H1 (cell line): Measurements from ENCODE around the gene GRPR. TPM values are rescaled to one million over a fixed set of nuclear protein-coding genes. Genes with fewer than 3 reads are reported as not detected.

Experiments
- CHD1 ChIP-seq: IDR thresholded peaks from 2 replicates; pipeline ENCODE4 v1.6.1; 2012; ENCODE audit warnings: low read depth, low read length, improper control_type of control experiment
- EGR1 ChIP-seq: IDR thresholded peaks from 2 replicates; pipeline ENCODE4 v1.6.1; 2011; ENCODE audit warnings: low read depth, low read length, borderline replicate concordance
- KDM4A ChIP-seq: IDR thresholded peaks from one replicate; pipeline ENCODE4 v1.7.1; 2012; ENCODE audit warnings: low read depth, mild to moderate bottlenecking, moderate library complexity, low read length, inconsistent platforms; ENCODE audit not compliant: severe bottlenecking
- POLR2A ChIP-seq, 2 experiments: IDR thresholded peaks; 1 replicate in 1 of 2; 2 replicates in 1 of 2; pipeline ENCODE4 v1.6.1; 2011; ENCODE audit warnings: low read depth in 2 of 2, low read length in 2 of 2, mild to moderate bottlenecking in 2 of 2; ENCODE audit errors: control extremely low read depth in 1 of 2
- polyA plus RNA-seq, 7 experiments: library from polyadenylated mRNA; depleted of rRNA in 3 of 7; stranded (reverse) in 5 of 7; unstranded in 2 of 7; fragments of >200 nt in 5 of 7; fragments of 200-250 nt in 2 of 7; gene quantifications; 1 replicate in 5 of 7; 2 replicates in 1 of 7; 4 replicates in 1 of 7; pipeline versions ENCODE4 v1.2.1 to v1.2.3, GENCODE V29; 2011 to 2013; ENCODE audit warnings: missing spikeins in 2 of 7, mixed read lengths in 2 of 7
- total RNA-seq: library from RNA; stranded (reverse); fragmentation: NEBNext Ultra II Directional; extraction: Animal tissue kit (Norgen Biotek cat#: 25700); gene quantifications from 2 replicates; pipeline ENCODE4 v1.2.1, GENCODE V29; 2021
- TF ChIP-seq, protein P1 (sequence below): fragments of 300-600 bp; sonication (generic); IDR thresholded peaks from 2 replicates; pipeline ENCODE4 v1.7.1; 2012; ENCODE audit warnings: low read length, moderate library complexity, mild to moderate bottlenecking, inconsistent platforms; ENCODE audit not compliant: insufficient replicate concordance

Gene GRPR
- total and polyA plus RNA-seq, 2 of the 8 experiments (the other 6 are each of a cell fraction or from before 2014, with no cell fraction given), result 18.6 to 78.4 TPM

DNA sequence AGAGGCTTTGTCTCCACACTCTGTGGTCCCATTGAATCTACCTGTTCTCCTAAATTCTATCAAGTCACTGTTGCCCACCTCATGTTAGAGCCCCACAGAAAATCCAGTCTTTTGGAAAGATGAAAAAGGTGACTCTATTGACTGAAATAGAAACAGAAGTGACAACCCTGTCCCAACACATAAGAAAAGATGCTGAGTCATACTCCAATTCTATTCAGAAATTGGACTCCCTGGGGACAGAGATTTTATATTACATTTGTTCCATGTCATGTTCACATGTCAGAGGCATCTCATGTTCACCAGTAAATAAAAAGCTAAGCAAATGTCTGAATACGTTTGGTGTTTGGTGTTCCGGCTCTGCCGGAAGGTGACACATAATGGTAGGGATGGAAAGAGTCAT lies 2.9 kb upstream of the GRPR start (continued):
- no peak for TF ChIP-seq EGR1
- TF ChIP-seq, protein P1, sequence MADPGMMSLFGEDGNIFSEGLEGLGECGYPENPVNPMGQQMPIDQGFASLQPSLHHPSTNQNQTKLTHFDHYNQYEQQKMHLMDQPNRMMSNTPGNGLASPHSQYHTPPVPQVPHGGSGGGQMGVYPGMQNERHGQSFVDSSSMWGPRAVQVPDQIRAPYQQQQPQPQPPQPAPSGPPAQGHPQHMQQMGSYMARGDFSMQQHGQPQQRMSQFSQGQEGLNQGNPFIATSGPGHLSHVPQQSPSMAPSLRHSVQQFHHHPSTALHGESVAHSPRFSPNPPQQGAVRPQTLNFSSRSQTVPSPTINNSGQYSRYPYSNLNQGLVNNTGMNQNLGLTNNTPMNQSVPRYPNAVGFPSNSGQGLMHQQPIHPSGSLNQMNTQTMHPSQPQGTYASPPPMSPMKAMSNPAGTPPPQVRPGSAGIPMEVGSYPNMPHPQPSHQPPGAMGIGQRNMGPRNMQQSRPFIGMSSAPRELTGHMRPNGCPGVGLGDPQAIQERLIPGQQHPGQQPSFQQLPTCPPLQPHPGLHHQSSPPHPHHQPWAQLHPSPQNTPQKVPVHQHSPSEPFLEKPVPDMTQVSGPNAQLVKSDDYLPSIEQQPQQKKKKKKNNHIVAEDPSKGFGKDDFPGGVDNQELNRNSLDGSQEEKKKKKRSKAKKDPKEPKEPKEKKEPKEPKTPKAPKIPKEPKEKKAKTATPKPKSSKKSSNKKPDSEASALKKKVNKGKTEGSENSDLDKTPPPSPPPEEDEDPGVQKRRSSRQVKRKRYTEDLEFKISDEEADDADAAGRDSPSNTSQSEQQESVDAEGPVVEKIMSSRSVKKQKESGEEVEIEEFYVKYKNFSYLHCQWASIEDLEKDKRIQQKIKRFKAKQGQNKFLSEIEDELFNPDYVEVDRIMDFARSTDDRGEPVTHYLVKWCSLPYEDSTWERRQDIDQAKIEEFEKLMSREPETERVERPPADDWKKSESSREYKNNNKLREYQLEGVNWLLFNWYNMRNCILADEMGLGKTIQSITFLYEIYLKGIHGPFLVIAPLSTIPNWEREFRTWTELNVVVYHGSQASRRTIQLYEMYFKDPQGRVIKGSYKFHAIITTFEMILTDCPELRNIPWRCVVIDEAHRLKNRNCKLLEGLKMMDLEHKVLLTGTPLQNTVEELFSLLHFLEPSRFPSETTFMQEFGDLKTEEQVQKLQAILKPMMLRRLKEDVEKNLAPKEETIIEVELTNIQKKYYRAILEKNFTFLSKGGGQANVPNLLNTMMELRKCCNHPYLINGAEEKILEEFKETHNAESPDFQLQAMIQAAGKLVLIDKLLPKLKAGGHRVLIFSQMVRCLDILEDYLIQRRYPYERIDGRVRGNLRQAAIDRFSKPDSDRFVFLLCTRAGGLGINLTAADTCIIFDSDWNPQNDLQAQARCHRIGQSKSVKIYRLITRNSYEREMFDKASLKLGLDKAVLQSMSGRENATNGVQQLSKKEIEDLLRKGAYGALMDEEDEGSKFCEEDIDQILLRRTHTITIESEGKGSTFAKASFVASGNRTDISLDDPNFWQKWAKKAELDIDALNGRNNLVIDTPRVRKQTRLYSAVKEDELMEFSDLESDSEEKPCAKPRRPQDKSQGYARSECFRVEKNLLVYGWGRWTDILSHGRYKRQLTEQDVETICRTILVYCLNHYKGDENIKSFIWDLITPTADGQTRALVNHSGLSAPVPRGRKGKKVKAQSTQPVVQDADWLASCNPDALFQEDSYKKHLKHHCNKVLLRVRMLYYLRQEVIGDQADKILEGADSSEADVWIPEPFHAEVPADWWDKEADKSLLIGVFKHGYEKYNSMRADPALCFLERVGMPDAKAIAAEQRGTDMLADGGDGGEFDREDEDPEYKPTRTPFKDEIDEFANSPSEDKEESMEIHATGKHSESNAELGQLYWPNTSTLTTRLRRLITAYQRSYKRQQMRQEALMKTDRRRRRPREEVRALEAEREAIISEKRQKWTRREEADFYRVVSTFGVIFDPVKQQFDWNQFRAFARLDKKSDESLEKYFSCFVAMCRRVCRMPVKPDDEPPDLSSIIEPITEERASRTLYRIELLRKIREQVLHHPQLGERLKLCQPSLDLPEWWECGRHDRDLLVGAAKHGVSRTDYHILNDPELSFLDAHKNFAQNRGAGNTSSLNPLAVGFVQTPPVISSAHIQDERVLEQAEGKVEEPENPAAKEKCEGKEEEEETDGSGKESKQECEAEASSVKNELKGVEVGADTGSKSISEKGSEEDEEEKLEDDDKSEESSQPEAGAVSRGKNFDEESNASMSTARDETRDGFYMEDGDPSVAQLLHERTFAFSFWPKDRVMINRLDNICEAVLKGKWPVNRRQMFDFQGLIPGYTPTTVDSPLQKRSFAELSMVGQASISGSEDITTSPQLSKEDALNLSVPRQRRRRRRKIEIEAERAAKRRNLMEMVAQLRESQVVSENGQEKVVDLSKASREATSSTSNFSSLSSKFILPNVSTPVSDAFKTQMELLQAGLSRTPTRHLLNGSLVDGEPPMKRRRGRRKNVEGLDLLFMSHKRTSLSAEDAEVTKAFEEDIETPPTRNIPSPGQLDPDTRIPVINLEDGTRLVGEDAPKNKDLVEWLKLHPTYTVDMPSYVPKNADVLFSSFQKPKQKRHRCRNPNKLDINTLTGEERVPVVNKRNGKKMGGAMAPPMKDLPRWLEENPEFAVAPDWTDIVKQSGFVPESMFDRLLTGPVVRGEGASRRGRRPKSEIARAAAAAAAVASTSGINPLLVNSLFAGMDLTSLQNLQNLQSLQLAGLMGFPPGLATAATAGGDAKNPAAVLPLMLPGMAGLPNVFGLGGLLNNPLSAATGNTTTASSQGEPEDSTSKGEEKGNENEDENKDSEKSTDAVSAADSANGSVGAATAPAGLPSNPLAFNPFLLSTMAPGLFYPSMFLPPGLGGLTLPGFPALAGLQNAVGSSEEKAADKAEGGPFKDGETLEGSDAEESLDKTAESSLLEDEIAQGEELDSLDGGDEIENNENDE, result no peak
- TF ChIP-seq KDM4A, result no peak
- TF ChIP-seq POLR2A (IDR thresholded peaks at IDR 0.05; ENCODE audit: control extremely low read depth in 1 of 2, low read depth in 2 of 2, low read length in 2 of 2), result no peak
- TF ChIP-seq CHD1, result no peak
